GM18502 (cell line): ENCODE data around the gene ARHGEF17.
A peak's percentile ranks its signal among the peaks of the same experiment; 100 is the strongest.

Experiments
- ATAC-seq: cut with Tn5 transposase; IDR thresholded peaks from one replicate; pipeline ENCODE4 v1.9.1; 2021; ENCODE audit warnings: mild to moderate bottlenecking; ENCODE audit not compliant: unreplicated experiment, poor library complexity

The ARHGEF17 gene

DNA sequence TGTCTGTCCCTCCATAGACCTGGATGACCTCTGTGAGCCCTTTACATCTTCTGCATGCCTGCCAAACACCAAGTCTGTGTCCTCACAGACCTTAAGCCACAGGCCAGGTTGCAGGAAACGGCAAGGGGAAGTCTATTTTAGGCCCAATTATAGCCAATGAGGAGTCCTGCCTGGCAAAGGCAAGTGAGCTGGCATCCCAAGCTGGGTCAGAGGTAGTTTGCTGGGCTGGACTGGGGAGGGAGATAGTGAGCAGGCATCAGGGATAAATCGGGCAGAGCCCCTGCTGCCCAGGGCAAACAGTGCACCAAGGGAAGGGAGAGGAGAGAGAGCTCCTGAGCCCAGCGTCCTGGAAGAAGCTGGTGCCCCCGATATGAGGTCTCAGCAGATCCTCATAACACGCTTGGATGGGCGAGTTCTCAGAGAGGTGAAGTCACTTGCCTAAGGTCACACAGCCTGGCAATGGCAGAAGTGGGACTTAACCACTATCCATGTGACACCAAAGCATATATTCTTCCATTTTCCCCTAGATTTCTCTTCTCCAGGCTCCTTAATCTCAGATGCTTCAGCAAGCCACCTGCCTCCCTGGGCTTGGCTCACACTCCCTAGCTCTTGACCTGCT is 64.4 kb downstream of the ARHGEF17 start:
- no peak for ATAC-seq

DNA sequence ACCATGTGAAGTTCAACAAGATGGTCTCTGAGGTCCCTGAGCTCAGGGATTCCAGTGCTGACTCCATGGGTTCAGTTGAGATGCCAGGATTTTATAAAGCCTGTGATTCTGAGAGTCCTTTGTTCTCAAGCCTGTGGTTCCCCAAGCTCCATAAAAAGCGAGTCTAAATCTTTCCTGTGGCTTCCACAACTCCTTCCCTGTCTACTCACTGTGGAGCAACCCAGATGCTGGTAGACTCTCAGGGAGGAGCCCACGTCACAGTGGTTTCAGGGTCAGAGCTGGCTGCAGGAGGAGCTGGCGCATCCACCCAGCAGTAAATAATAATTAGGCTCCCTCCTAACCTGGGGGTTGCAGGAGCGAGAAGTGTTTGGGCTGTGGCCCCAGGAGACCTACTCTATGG is 66.1 kb downstream of the ARHGEF17 start:
- ATAC-seq, result no peak

GRCh38 chr11:73375830-73376159 is 67.7 kb downstream of the ARHGEF17 start:
- no peak for ATAC-seq

DNA sequence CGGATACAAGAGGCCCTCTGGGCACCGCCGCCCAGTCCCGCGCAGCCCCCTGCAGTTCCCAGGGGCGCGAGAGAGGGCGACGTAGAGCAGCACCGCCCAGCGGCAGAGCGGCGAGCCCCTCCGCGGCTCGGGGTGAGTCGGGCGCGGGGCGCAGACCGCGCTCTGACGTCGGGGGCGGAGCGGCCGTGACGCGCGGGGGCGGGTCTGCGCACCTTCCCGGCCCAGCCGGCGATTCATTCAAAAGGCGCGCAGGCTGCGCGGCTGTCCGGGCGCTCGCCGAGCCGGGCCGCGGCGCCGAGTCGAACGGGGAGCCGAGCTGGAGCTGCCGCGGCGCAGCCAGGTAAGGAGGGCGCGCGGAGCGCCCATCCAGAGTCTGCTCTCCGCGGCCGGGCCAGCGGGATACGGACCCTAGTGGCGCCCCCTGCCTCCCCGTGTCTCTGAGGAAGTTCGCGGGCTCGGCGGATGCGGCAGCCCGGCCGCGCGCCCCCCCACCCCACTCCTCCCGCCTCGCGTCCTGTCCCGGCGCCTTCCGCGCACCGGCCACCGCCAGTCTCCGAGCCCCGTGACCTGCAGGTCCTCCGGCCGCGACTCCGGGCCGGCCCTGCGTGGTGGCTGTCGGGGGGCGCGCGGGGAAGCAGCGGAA is 68.2 kb downstream of the ARHGEF17 start, which contains the start of gene RELT:
TSS of gene RELT (plus strand) at position 240 of the 643 bp plus-strand sequence. CDS start 12,738 bp downstream, outside the sequence.
- ATAC-seq, result peak; percentile 80

DNA sequence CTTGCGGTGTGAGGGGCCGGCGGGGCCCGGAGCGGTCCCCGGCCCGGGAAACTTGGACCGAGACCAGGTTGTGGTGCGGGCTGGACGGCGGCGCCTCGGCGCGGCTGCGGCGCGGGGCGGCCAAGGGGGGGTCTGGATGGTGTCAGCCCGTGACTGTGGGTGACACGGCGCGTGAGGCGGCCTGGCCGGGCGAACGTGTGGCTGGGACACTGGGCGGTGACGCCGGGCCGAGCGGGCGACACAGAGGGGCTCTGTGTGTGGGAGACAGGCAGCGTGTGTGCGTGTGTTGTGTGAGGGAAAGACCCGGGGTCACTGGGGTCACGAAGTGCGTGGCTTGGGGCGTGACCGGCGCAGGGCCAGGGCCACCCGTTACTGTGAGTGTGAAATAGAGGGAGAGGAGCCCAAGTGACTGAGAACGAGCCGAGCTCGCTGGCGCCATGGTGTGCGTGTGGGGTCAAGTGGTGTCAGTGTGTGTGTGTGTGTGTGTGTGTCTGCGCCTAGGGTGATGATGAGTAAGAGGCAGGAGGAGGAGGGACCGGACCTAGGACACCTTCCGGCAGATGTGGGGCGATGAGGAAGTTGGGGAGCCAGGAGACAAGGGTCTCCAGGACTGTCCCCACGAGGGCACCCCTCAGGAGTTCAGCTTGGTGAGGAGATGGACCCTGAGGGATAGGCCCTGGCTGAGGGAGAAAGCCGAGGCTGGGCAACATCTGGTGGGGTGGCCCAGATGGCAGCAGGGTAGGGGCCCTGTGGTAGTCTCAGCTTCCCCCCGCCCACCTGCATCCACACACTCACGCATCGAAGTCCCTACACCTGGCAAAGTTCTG is 68.9 kb downstream of the ARHGEF17 start:
- peak; percentile 11 for ATAC-seq

DNA sequence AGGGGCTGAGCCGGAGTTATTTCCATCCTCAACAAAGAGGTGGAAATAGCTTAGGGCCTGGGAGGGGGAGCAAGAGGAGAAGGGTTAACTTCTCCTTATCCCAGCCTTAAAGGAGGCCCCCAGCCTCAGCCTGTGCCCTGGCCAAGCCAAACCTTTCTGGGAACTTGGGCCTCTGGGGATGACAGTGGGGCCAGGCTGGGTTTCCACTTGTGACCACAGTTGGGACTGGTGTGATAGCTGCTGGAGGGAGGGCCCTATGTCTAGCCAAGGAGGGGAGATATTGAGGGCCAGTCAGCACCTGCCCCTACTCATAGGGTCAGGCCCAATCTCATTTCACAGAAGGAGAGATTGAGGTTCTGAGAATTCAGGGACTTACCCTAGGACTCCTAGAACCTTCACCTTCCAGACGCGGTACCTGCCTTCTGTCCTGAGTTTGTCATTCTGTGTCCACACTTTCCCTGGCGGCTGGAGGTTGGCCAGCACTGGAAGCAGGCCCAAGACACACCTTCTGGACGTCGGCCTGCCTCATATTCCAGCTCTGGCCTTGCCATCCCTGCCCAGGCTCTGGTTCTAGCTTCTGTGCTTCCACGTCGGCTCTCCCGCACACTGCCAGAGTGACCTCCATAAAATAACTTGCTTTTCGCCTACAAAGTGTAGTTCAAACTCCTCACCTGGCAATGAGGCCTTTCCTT is 71.3 kb downstream of the ARHGEF17 start:
- no peak for ATAC-seq

GRCh38 chr11:73380331-73380730 is 72.3 kb downstream of the ARHGEF17 start:
- ATAC-seq, result no peak

DNA sequence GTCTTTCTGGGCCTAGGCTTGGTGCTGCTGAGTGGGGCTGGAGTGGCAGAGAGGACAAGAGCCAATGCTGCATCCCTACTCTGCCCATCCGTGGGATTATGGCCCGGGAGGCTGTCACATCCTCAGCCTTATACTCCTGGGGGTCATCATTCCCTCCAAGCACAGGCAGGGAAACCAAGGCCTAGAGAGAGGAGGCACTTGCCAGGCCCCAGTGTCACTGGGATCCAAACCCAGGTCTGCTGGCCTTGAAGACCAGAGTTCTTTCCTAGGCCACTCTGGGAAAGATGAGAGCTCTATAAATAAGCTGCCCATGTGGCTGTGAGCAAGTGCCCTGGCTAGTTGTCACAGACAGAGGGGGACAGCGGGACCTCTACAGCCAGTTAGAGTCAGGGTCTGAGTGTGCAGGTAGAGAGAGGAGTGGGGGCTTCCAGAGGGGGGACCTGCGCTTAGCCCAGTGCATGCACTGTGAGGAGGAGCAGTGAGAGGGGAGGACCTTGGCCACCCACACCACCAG is 72.9 kb downstream of the ARHGEF17 start:
- ATAC-seq, result no peak

GRCh38 chr11:73381589-73381988 is 73.5 kb downstream of the ARHGEF17 start:
- ATAC-seq, result no peak

- no peak for ATAC-seq
Measured at GRCh38 chr11:73382183-73382582, 74.1 kb downstream of the ARHGEF17 start.

DNA sequence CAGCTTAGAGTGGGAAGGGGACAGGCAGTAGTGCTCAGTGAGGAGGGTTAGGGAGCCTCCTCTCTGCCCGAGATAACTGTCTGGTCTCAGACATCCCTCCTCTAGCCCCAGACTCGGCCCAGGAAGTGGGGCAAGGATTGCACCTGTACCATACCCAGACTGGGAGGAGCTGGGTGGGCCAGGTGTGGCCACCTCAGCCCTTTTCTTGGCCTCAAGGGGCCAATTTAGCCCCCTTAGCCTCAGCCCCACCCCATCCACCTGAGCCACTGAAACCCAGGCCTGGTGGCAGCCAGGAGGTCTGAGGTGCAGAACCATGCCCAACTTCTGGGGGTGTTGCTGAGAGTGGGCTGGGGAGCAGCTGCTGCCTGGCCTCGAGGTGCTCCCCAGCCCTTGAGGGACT is 74.7 kb downstream of the ARHGEF17 start:
- ATAC-seq, result no peak

- no peak for ATAC-seq
Measured at GRCh38 chr11:73383249-73384124, 75.4 kb downstream of the ARHGEF17 start.

GRCh38 chr11:73384125-73384441 is 76.0 kb downstream of the ARHGEF17 start:
- ATAC-seq, result no peak

DNA sequence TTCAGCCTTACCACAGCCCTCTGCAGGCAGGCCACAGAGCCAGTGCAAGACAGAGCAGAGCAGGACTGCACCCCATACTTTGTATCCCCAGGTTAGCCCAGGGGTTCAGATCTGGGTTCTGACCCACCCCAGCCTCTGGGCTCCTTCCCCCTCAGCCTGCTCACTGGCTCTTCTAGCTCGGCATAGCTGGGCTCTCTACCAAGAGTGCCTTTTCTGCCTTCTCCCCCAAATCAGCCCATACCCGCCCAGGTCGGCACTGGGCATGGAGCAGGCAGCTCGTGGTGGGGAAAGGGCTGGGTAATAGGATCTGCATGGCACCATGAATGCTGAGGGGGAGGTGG is 76.4 kb downstream of the ARHGEF17 start:
- ATAC-seq, result no peak

DNA sequence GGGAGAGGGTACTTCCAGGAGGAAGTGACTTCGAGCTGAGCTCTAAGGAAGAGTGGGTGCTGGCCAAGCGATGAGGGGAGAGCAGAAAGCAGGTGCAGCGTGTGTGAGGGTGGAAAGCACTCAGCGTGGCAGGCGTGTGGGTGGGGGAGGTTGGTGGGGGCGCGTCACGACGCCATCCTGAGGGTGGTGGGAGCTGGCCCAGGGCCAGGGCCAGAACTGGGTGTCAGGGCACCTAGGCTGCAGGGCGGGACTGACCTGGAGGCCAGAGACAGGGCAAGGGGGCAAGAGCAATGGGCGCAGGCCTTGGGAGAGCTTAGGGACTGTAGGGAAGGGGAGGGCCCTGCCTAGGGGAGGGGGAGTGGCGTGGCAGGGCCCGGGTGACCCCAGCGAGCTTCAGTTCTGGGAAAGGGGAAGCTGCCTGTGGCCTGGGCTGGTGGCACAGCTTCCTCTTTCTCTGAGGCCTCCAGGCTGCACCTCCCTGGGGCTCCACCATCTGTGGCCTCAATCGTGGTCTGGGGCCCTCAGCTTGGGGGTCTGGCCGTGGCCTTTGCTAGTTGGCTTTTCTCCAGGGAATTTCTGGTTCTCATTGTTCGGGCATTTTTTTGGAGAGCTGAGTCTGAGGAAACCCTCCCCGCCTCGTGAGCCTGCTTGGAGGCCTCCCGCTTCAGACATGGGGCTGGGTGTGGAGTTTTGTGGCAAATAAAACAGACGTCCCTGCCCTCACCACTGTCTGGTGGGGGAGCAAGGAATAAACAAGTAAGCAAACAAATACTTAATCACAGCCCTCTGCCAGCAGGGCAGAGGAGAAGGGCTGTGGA is 77.0 kb downstream of the ARHGEF17 start:
- ATAC-seq, result peak; percentile 52

DNA sequence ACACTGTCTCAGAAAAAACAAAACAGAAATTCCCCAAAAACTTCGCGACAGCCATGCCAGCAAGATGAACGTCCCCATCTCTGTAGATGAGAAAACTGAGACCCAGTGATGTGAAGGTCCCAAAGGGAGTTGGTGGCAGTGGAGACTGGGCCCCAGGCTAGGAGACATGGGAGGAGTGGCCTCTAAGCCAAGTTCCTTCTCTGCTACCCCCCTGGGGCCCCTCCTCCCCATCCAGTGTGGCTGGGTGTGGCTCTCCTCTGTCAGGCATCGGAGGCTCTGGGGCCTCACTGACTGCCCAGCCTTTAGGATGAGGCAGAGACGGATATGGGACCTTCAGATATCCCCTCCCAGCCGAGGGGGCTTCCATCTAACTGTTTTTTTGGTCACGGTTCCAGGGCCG is 77.9 kb downstream of the ARHGEF17 start:
- no peak for ATAC-seq

DNA sequence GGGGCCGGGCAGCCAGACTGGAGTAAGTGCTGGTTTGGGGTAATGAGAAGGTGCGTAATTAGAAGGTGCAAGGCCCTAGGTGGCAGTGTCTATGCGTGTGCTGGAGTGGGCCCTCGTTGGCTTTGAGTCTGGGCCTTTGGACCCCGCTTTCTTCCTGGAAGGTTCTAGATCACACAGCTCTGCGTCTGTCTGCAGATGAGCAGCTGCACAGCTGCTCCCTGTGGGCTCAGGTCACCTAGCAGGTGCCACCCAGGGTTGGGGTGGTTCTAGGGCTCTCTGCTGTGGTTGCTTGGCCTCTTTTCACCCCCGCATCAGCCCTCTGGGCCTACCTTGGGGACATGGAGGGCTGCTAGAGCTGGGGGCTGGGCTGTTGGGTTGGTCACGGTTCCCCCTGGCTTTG is 78.5 kb downstream of the ARHGEF17 start:
- no peak for ATAC-seq

DNA sequence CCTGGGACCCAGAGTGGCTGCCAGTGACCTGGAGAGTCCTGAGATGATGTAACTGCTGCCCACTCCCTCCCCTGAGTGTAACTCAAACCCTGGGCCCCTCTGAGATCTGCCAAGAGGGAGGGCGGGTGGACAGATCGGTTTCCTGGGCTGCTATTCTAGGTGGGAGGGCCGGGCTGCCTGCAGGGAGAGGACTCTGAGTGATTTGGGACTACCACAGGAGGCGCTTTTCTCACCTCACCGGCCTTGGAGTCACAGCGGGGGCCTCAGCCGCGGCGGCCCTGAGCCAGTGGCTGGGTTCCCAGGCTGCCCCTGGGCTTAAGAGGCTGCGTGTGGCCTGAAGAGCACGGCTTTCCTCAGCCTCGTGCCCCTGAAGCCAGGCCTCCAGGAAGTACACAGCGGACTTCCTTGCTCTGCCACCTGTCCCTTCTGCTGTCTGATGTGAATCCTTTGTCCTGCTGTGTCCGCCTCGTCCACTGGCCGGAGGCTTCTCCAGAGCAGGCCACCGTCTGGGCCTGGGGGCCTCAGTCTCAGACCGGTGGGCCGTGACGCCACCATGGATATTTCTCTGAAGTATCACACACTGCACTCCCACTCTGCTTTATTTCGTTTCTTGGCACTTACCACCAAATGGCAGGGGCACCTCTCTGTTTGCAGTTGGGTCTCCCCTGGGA is 79.7 kb downstream of the ARHGEF17 start:
- no peak for ATAC-seq
